Activated T-cell treated with anti-CD3 and anti-CD28 coated beads, Interleukin-2, amount 50 U/mL, for 4 hours (primary cell): ENCODE measurements around the gene PTH2. TPM values are rescaled to one million over a fixed set of nuclear protein-coding genes. Genes with fewer than 3 reads are reported as not detected.
"Not testable (repeated sequence)": the region's sequence is repeated elsewhere in the genome, so short reads cannot be mapped to it uniquely, and the experiment has no call there.

Source experiments
- ATAC-seq, 2 donors: fragments of 200-7000 bp; cut with Tn5 transposase; one replicate each; pipeline ENCODE4 v1.10.0; 2021
- DNase-seq: peaks from one replicate; pipeline ENCODE4 v3.0.0-alpha.2; 2020
- H3K27me3 Mint-ChIP-seq: one replicate; pipeline ENCODE4 v1.8.0; 2021; ENCODE audit warnings: low read depth, mixed read lengths
- H3K36me3 Mint-ChIP-seq: one replicate; pipeline ENCODE4 v1.8.0; 2022; ENCODE audit warnings: mixed read lengths; ENCODE audit not compliant: insufficient read depth
- H3K4me1 Mint-ChIP-seq: one replicate; pipeline ENCODE4 v1.8.0; 2021; ENCODE audit warnings: low read depth, mixed read lengths
- H3K4me3 Mint-ChIP-seq: one replicate; pipeline ENCODE4 v1.8.0; 2021; ENCODE audit warnings: mild to moderate bottlenecking, moderate library complexity, mixed read lengths
- H3K9me3 Mint-ChIP-seq: one replicate; pipeline ENCODE4 v1.8.0; 2021; ENCODE audit warnings: mixed read lengths
- total RNA-seq, 3 donors: library from RNA; stranded (reverse); gene quantifications; one replicate each; pipeline ENCODE4 v1.2.1, GENCODE V29; 2021

The PTH2 gene
- total RNA-seq, 3 donors from 2014 or later = not detected

- no peaks in the 10 kb centered on the region for H3K4me1 Mint-ChIP-seq
- no peaks in the 10 kb centered on the region for H3K36me3 Mint-ChIP-seq
- H3K27me3 Mint-ChIP-seq = peaks cover 12% of the 10 kb centered on the region
- ATAC-seq = no peak
- DNase-seq = no peak
- no peak overlapping the region for H3K4me3 Mint-ChIP-seq
- H3K9me3 Mint-ChIP-seq = no peaks in the 10 kb centered on the region
Measured at GRCh38 chr19:49374665-49375434, 48.4 kb downstream of the PTH2 start.

- not testable (repeated sequence) for H3K36me3 Mint-ChIP-seq, H3K4me1 Mint-ChIP-seq, H3K4me3 Mint-ChIP-seq, ATAC-seq, DNase-seq, H3K9me3 Mint-ChIP-seq
- peaks cover 10% of the 10 kb centered on the region for H3K27me3 Mint-ChIP-seq
Measured at GRCh38 chr19:49373174-49373573, 50.1 kb downstream of the PTH2 start.

Other genes with a start within 250 kb of the PTH2 start
- gene SLC6A16, start 98.2 kb downstream of the PTH2 start, total RNA-seq = under 1 TPM; 0.20 to 0.92 (median 0.29) TPM
- gene CD37, start 88.0 kb downstream of the PTH2 start, total RNA-seq = 100 to 1,000 TPM in 2 of 3 donors, 10 to 100 TPM in 1; 99.6 to 116 (median 106) TPM
- gene TEAD2, start 61.0 kb downstream of the PTH2 start, total RNA-seq = under 1 TPM in 2 of 3 donors, not detected in 1; 0.16 to 0.33 TPM
- gene DKKL1, start 59.6 kb downstream of the PTH2 start, total RNA-seq = not detected
- gene KASH5, start 35.2 kb downstream of the PTH2 start, total RNA-seq = under 1 TPM; 0.24 to 0.48 (median 0.27) TPM
- not detected for gene GFY, start 1.9 kb upstream of the PTH2 start, total RNA-seq
- gene SLC17A7, start 18.1 kb upstream of the PTH2 start, total RNA-seq = under 1 TPM in 2 of 3 donors, not detected in 1; 0.08 to 0.13 TPM
- gene PIH1D1, start 28.4 kb upstream of the PTH2 start, total RNA-seq = 100 to 1,000 TPM in 2 of 3 donors, 10 to 100 TPM in 1; 95.0 to 105 (median 105) TPM
- 10 to 100 TPM; 35.4 to 42.9 (median 35.8) TPM for gene ALDH16A1, start 29.8 kb upstream of the PTH2 start, total RNA-seq
- gene FLT3LG, start 50.8 kb upstream of the PTH2 start, total RNA-seq = 10 to 100 TPM; 52.3 to 64.8 (median 56.9) TPM
- gene RPL13A, start 64.2 kb upstream of the PTH2 start, total RNA-seq = 1,000 to 10,000 TPM; 4,599 to 4,940 (median 4,852) TPM
- gene RPS11, start 73.0 kb upstream of the PTH2 start, total RNA-seq = 1,000 to 10,000 TPM; 2,890 to 3,149 (median 2,904) TPM
- 1 to 10 TPM; 5.8 to 9.5 (median 8.9) TPM for gene FCGRT, start 89.2 kb upstream of the PTH2 start, total RNA-seq
- gene RCN3, start 104.6 kb upstream of the PTH2 start, total RNA-seq = 1 to 10 TPM; 2.4 to 4.0 (median 3.5) TPM
- 10 to 100 TPM; 86.0 to 89.6 (median 87.0) TPM for gene NOSIP, start 157.1 kb upstream of the PTH2 start, total RNA-seq
- gene PRRG2, start 157.9 kb upstream of the PTH2 start, total RNA-seq = 1 to 10 TPM; 1.0 to 1.4 (median 1.3) TPM
- gene PRR12, start 167.7 kb upstream of the PTH2 start, total RNA-seq = 10 to 100 TPM; 28.0 to 33.1 (median 28.7) TPM
- gene RRAS, start 216.7 kb upstream of the PTH2 start, total RNA-seq = 1 to 10 TPM; 2.3 to 3.8 (median 3.5) TPM
- gene SCAF1, start 218.8 kb upstream of the PTH2 start, total RNA-seq = 10 to 100 TPM; 81.7 to 82.9 (median 82.5) TPM
- 100 to 1,000 TPM; 140 to 160 (median 148) TPM for gene IRF3, start 242.4 kb upstream of the PTH2 start, total RNA-seq
- gene BCL2L12, start 242.5 kb upstream of the PTH2 start, total RNA-seq = 10 to 100 TPM; 64.6 to 71.2 (median 71.1) TPM